Measurements from ENCODE around the gene HEATR3.

- TF ChIP-seq POLR2A (IDR thresholded peaks at IDR 0.05; ENCODE audit: low read depth, low read length) (no peak), POLR2AphosphoS5 (IDR thresholded peaks at IDR 0.05; ENCODE audit: low read depth, low read length) (no peak), TAF1 (IDR thresholded peaks at IDR 0.05; ENCODE audit: low read depth, low read length) (no peak), POU2F2 (IDR thresholded peaks at IDR 0.05; ENCODE audit: low read depth, low read length) (no peak), SPI1 (IDR thresholded peaks at IDR 0.05; ENCODE audit: low read depth, low read length) (no peak)
Observed at GRCh38 chr16:50059111-50059510, 6.7 kb upstream of the HEATR3 start.

Data from GM12891 (cell line).